ENCODE data around the gene RPL15. TPM values are rescaled to one million over a fixed set of nuclear protein-coding genes. Genes with fewer than 3 reads are reported as not detected.

The RPL15 gene
- total and polyA plus RNA-seq, 2 of the 8 experiments (the other 6 are each of a cell fraction or from before 2014, with no cell fraction given): 2,819 to 6,473 TPM

- Histone ChIP-seq H3K23ac (ENCODE audit: insufficient read length) (no peak overlapping the region), H2BK15ac (ENCODE audit: low read length) (no peak overlapping the region), H2BK5ac (ENCODE audit: low read depth, low read length) (no peak overlapping the region), H3K36me3 (ENCODE audit: control insufficient read depth in 2 of 4, insufficient read depth in 4 of 4, low read length in 3 of 4) (peaks cover 0 to 63% (median 11%) of the 10 kb centered on the region in 4 experiments; a peak in 6 of 8 replicates), H2BK12ac (ENCODE audit: low read depth, low read length) (no peak overlapping the region), H3K9ac (replicated peaks in 1 of 4; ENCODE audit: extremely low read depth in 1 of 4, low read depth in 3 of 4, low read length in 3 of 4) (no peak overlapping the region), H3K79me2 (ENCODE audit: control insufficient read depth in 1 of 2, insufficient read depth in 2 of 2, low read length in 2 of 2) (peaks cover 0 to 8% of the 10 kb centered on the region in 2 experiments; a peak in 1 of 4 replicates), H2BK120ac (replicated peaks; ENCODE audit: low read depth, low read length) (no peak overlapping the region), H4K8ac (ENCODE audit: extremely low read depth, insufficient read depth, low read length) (no peak overlapping the region), H2AFZ (ENCODE audit: low read length) (no peak overlapping the region), H3K23me2 (ENCODE audit: low read depth, low read length) (no peaks in the 10 kb centered on the region), H3K4me2 (ENCODE audit: insufficient read depth in 1 of 2, low read depth in 2 of 2, low read length in 2 of 2) (no peak overlapping the region), H3K27ac (ENCODE audit: low read depth, low read length) (no peak overlapping the region), H3K4ac (replicated peaks; ENCODE audit: insufficient read length, low read depth, low read length) (no peak overlapping the region), H3K79me1 (ENCODE audit: low read depth, low read length) (no peaks in the 10 kb centered on the region), H3K4me3 (ENCODE audit: extremely low read depth in 1 of 4, insufficient read depth in 2 of 4, low read depth in 3 of 4, low read length in 4 of 4) (no peak overlapping the region), H4K91ac (replicated peaks; ENCODE audit: insufficient read length, low read length) (no peak overlapping the region), H3K18ac (ENCODE audit: extremely low read depth, low read length) (no peak overlapping the region), H3K27me3 (replicated peaks in 1 of 4; ENCODE audit: control insufficient read depth in 3 of 4, extremely low read depth in 1 of 4, insufficient read depth in 3 of 4, low read length in 3 of 4) (no peaks in the 10 kb centered on the region), H3K4me1 (replicated peaks in 1 of 4; ENCODE audit: control insufficient read depth in 3 of 4, insufficient read depth in 4 of 4, low read length in 3 of 4) (no peaks in the 10 kb centered on the region), H3K9me3 (ENCODE audit: insufficient read depth in 2 of 2, low read depth in 1 of 2, low read length in 1 of 2) (no peaks in the 10 kb centered on the region), H2BK20ac (ENCODE audit: low read length) (no peak overlapping the region), H3K56ac (replicated peaks; ENCODE audit: insufficient read length, low read depth, low read length) (no peak overlapping the region), H2AK5ac (ENCODE audit: low read depth, low read length) (no peak overlapping the region), H3K14ac (ENCODE audit: insufficient read length) (no peak overlapping the region), H4K5ac (ENCODE audit: insufficient read length, low read depth, low read length) (no peak overlapping the region), H4K20me1 (replicated peaks in 1 of 2; ENCODE audit: control insufficient read depth in 1 of 2, insufficient read depth in 2 of 2, low read length in 2 of 2) (no peaks in the 10 kb centered on the region)
- ChIA-PET CTCF (ENCODE audit: partially characterized antibody) (interaction anchor here (0.9 to 2.4 kb wide), 2 partner anchors 12 to 40 kb away, joined by 3 to 6 read pairs; no protein-coding TSS in a partner anchor), POLR2A (ENCODE audit: partially characterized antibody) (interaction anchor here (2.3 kb wide), 1 partner anchor 45 kb away, joined by 14 read pairs; the partner anchor contains the start of genes NKIRAS1 and RPL15)
- FAIRE-seq: no peak
- WGBS, 2 experiments (ENCODE audit: extremely low coverage in 1 of 2, insufficient coverage in 1 of 2, insufficient read length in 1 of 2, insufficient replicate concordance in 2 of 2, low coverage in 1 of 2, low lambda C conversion rate in 2 of 2, missing lambda C conversion rate in 1 of 2): 94% methylated on average over 5 of the region's 5 CpGs; no CpG with 5 or more reads in 1 of the 2 experiments
- no peak for DNase-seq (ENCODE audit: low read depth in 1 of 2, low spot score in 2 of 2)
- TF ChIP-seq SIX5 (IDR thresholded peaks at IDR 0.05; ENCODE audit: low read depth, low read length) (no peak), KDM1A (IDR thresholded peaks at IDR 0.05; ENCODE audit: borderline replicate concordance, low read length) (no peak), CHD1 (IDR thresholded peaks at IDR 0.05; ENCODE audit: low read depth, low read length) (no peak), RAD21 (IDR thresholded peaks at IDR 0.05 in 1 of 2, conservative IDR thresholded peaks at IDR 0.05 in 1 of 2; ENCODE audit: low read depth in 2 of 2, low read length in 2 of 2) (no peak), POLR2A (IDR thresholded peaks at IDR 0.05; ENCODE audit: control extremely low read depth in 1 of 2, low read depth in 2 of 2, low read length in 2 of 2) (no peak), SP1 (IDR thresholded peaks at IDR 0.05; ENCODE audit: low read depth, low read length) (no peak), TEAD4 (IDR thresholded peaks at IDR 0.05; ENCODE audit: low read depth, low read length) (no peak), CREB1 (IDR thresholded peaks at IDR 0.05) (no peak), HDAC6 (IDR thresholded peaks at IDR 0.05; ENCODE audit: low read depth, low read length) (no peak), POU5F1 (IDR thresholded peaks at IDR 0.05; ENCODE audit: low read depth, low read length) (no peak), SIRT6 (IDR thresholded peaks at IDR 0.05; ENCODE audit: low read length) (no peak), CEBPB (IDR thresholded peaks at IDR 0.05; ENCODE audit: low read depth, low read length) (no peak), YY1 (IDR thresholded peaks at IDR 0.05; ENCODE audit: low read depth, low read length) (no peak), TCF12 (IDR thresholded peaks at IDR 0.05; ENCODE audit: low read depth, low read length) (no peak), ASH2L (IDR thresholded peaks at IDR 0.05; ENCODE audit: low read length) (no peak), JUN (IDR thresholded peaks at IDR 0.05; ENCODE audit: low read depth, low read length) (no peak)
Observed at GRCh38 chr3:23961913-23962312, 45.0 kb downstream of the RPL15 start.

Data from H1 (cell line).